GM21723 (cell line): ENCODE results near the gene MYH6.

Source experiments
- ATAC-seq: cut with Tn5 transposase; IDR thresholded peaks from one replicate; pipeline ENCODE4 v1.9.1; 2021; ENCODE audit warnings: mild to moderate bottlenecking, moderate library complexity; ENCODE audit not compliant: unreplicated experiment

The MYH6 gene

GRCh38 chr14:23360496-23360895 lies 47.6 kb downstream of the MYH6 start:
- no peak for ATAC-seq

- ATAC-seq: no peak
Observed at GRCh38 chr14:23359722-23360447, 48.2 kb downstream of the MYH6 start.

- ATAC-seq: no peak
Observed at GRCh38 chr14:23359167-23359626, 48.9 kb downstream of the MYH6 start.

GRCh38 chr14:23358553-23359166 lies 49.4 kb downstream of the MYH6 start:
- no peak for ATAC-seq

GRCh38 chr14:23358042-23358441 lies 50.0 kb downstream of the MYH6 start:
- no peak for ATAC-seq

GRCh38 chr14:23357261-23357660 lies 50.8 kb downstream of the MYH6 start:
- ATAC-seq: no peak

GRCh38 chr14:23356662-23357061 lies 51.4 kb downstream of the MYH6 start:
- ATAC-seq: no peak

GRCh38 chr14:23355871-23356435 lies 52.1 kb downstream of the MYH6 start:
- ATAC-seq: no peak

GRCh38 chr14:23354990-23355389 lies 53.1 kb downstream of the MYH6 start:
- ATAC-seq: no peak

- no peak for ATAC-seq
Observed at GRCh38 chr14:23353433-23353780, 54.7 kb downstream of the MYH6 start.

- no peak for ATAC-seq
Observed at GRCh38 chr14:23352506-23353432, 55.3 kb downstream of the MYH6 start, which contains the start of gene SLC22A17. Gene SLC22A17, minus strand, starts transcription at chr14:23352887.

GRCh38 chr14:23351681-23352505 lies 56.2 kb downstream of the MYH6 start:
- no peak for ATAC-seq

GRCh38 chr14:23349156-23349845 lies 58.8 kb downstream of the MYH6 start:
- no peak for ATAC-seq

GRCh38 chr14:23348297-23348655 lies 59.8 kb downstream of the MYH6 start:
- ATAC-seq: no peak

- no peak for ATAC-seq
Observed at GRCh38 chr14:23347406-23348296, 60.4 kb downstream of the MYH6 start.

GRCh38 chr14:23346693-23347405 lies 61.2 kb downstream of the MYH6 start:
- ATAC-seq: no peak

- ATAC-seq: no peak
Observed at GRCh38 chr14:23345987-23346692, 61.9 kb downstream of the MYH6 start.

- no peak for ATAC-seq
Observed at GRCh38 chr14:23344481-23344880, 63.6 kb downstream of the MYH6 start.
